WTC11 (cell line): ENCODE results near the gene ACVR2A. TPM values are rescaled to one million over a fixed set of nuclear protein-coding genes. Genes with fewer than 3 reads are reported as not detected.

Source experiments
- ATAC-seq: fragments of 200-7000 bp; cut with Tn5 transposase; 2 replicates; pipeline ENCODE4 v1.10.0; 2021; ENCODE audit warnings: mild to moderate bottlenecking, moderate library complexity
- CTCF ChIA-PET: fragments of 300-600 bp; sonication (Branson Sonifier 250); formaldehyde crosslinking; loops from one replicate; lab custom pipeline; 2021; ENCODE audit warnings: antibody characterized with exemption; lab: Charles Lee
- POLR2A ChIA-PET: fragments of 350-600 bp; sonication (Branson Sonifier 250); formaldehyde crosslinking; loops from one replicate; lab custom pipeline; 2021; ENCODE audit warnings: antibody characterized with exemption; lab: Charles Lee
- DNase-seq: peaks from one replicate; pipeline ENCODE4 v3.0.0; 2021; ENCODE audit warnings: low spot score
- H3K27ac Mint-ChIP-seq: 2 replicates; pipeline ENCODE4 v1.8.0; 2021; ENCODE audit warnings: mixed read lengths
- H3K27me3 Mint-ChIP-seq: 2 replicates; pipeline ENCODE4 v1.8.0; 2021; ENCODE audit warnings: low read depth, mild to moderate bottlenecking, moderate library complexity, mixed read lengths
- H3K36me3 Mint-ChIP-seq: 2 replicates; pipeline ENCODE4 v1.8.0; 2021; ENCODE audit warnings: mixed read lengths
- H3K4me1 Mint-ChIP-seq: 2 replicates; pipeline ENCODE4 v1.8.0; 2022; ENCODE audit warnings: mixed read lengths
- H3K4me3 Mint-ChIP-seq: 2 replicates; pipeline ENCODE4 v1.8.0; 2021; ENCODE audit warnings: mild to moderate bottlenecking, moderate library complexity, mixed read lengths
- H3K9me3 Mint-ChIP-seq: 2 replicates; pipeline ENCODE4 v1.8.0; 2021; ENCODE audit warnings: mixed read lengths
- ATF1 ChIP-seq: sonication (generic); formaldehyde crosslinking; IDR thresholded peaks from 2 replicates; pipeline ENCODE4 v1.8.1; 2023; ENCODE audit warnings: mild to moderate bottlenecking, moderate library complexity, missing genetic modification reagents
- ATF2 ChIP-seq: sonication (generic); formaldehyde crosslinking; IDR thresholded peaks from 2 replicates; pipeline ENCODE4 v1.8.1; 2022; ENCODE audit warnings: low read depth, missing genetic modification reagents, borderline replicate concordance
- EMX1 ChIP-seq: fragments of 250-450 bp; sonication (Bioruptor Pico); IDR thresholded peaks from 2 replicates; pipeline ENCODE4 v1.8.0; 2021; ENCODE audit warnings: mild to moderate bottlenecking
- ESRRA ChIP-seq: sonication (generic); formaldehyde crosslinking; IDR thresholded peaks from 2 replicates; pipeline ENCODE4 v1.8.1; 2022; ENCODE audit warnings: mild to moderate bottlenecking, missing genetic modification reagents, borderline replicate concordance
- ETV6 ChIP-seq: sonication (generic); formaldehyde crosslinking; IDR thresholded peaks from 2 replicates; pipeline ENCODE4 v1.8.1; 2022; ENCODE audit warnings: mild to moderate bottlenecking, missing genetic modification reagents
- GABPB1 ChIP-seq: sonication (generic); formaldehyde crosslinking; IDR thresholded peaks from 2 replicates; pipeline ENCODE4 v1.8.1; 2023; ENCODE audit warnings: mild to moderate bottlenecking, missing genetic modification reagents
- GRHL2 ChIP-seq: fragments of 250-450 bp; sonication (Bioruptor Pico); IDR thresholded peaks from 2 replicates; pipeline ENCODE4 v1.8.0; 2022; ENCODE audit warnings: mild to moderate bottlenecking, moderate library complexity; ENCODE audit not compliant: insufficient replicate concordance, severe bottlenecking
- GTF2I ChIP-seq: fragments of 250-450 bp; sonication (Bioruptor Pico); conservative IDR thresholded peaks from 2 replicates; pipeline ENCODE4 v1.4.0; 2021; ENCODE audit warnings: mild to moderate bottlenecking
- JUN ChIP-seq: sonication (generic); formaldehyde crosslinking; IDR thresholded peaks from 2 replicates; pipeline ENCODE4 v1.8.0; 2023; ENCODE audit warnings: mild to moderate bottlenecking, missing genetic modification reagents
- NFATC4 ChIP-seq: fragments of 250-450 bp; sonication (Bioruptor Pico); IDR thresholded peaks from 2 replicates; pipeline ENCODE4 v1.9.0; 2021; ENCODE audit warnings: mild to moderate bottlenecking
- NR3C1 ChIP-seq: sonication (generic); formaldehyde crosslinking; conservative IDR thresholded peaks from 2 replicates; pipeline ENCODE4 v1.8.1; 2023; ENCODE audit warnings: low read depth, mild to moderate bottlenecking, missing genetic modification reagents
- OVOL2 ChIP-seq: fragments of 250-450 bp; sonication (Bioruptor Pico); IDR thresholded peaks from 2 replicates; pipeline ENCODE4 v1.9.0; 2021; ENCODE audit warnings: mild to moderate bottlenecking, borderline replicate concordance
- SMAD4 ChIP-seq: sonication (generic); formaldehyde crosslinking; IDR thresholded peaks from 2 replicates; pipeline ENCODE4 v1.8.0; 2022; ENCODE audit warnings: mild to moderate bottlenecking, missing genetic modification reagents
- SP1 ChIP-seq: sonication (generic); formaldehyde crosslinking; conservative IDR thresholded peaks from 2 replicates; pipeline ENCODE4 v1.8.1; 2022; ENCODE audit warnings: missing genetic modification reagents
- STAT6 ChIP-seq: sonication (generic); formaldehyde crosslinking; conservative IDR thresholded peaks from 2 replicates; pipeline ENCODE4 v1.8.1; 2023; ENCODE audit warnings: mild to moderate bottlenecking, low read depth, missing genetic modification reagents, moderate library complexity
- TP53 ChIP-seq: sonication (generic); formaldehyde crosslinking; IDR thresholded peaks from 2 replicates; pipeline ENCODE4 v1.8.1; 2023; ENCODE audit warnings: mild to moderate bottlenecking, missing genetic modification reagents
- ZBTB21 ChIP-seq: sonication (generic); formaldehyde crosslinking; IDR thresholded peaks from 2 replicates; pipeline ENCODE4 v1.8.1; 2023; ENCODE audit warnings: mild to moderate bottlenecking, missing genetic modification reagents, borderline replicate concordance
- ZNF138 ChIP-seq: sonication (generic); formaldehyde crosslinking; conservative IDR thresholded peaks from 2 replicates; pipeline ENCODE4 v1.8.1; 2022; ENCODE audit warnings: mild to moderate bottlenecking, moderate library complexity, missing genetic modification reagents
- ZNF416 ChIP-seq: fragments of 250-450 bp; sonication (Bioruptor Pico); IDR thresholded peaks from 2 replicates; pipeline ENCODE4 v1.9.0; 2021; ENCODE audit warnings: mild to moderate bottlenecking, inconsistent platforms
- ZNF425 ChIP-seq: fragments of 250-450 bp; sonication (Bioruptor Pico); conservative IDR thresholded peaks from 2 replicates; pipeline ENCODE4 v1.9.0; 2021; ENCODE audit warnings: mild to moderate bottlenecking
- total RNA-seq: library from RNA; stranded (reverse); gene quantifications from 3 replicates; pipeline ENCODE4 v1.2.3, GENCODE V29; 2021
- TF ChIP-seq, protein P1 (sequence below): sonication (generic); formaldehyde crosslinking; IDR thresholded peaks from 2 replicates; pipeline ENCODE4 v1.8.1; 2023; ENCODE audit warnings: mild to moderate bottlenecking, missing genetic modification reagents, borderline replicate concordance
- TF ChIP-seq, protein P2 (sequence below): sonication (generic); formaldehyde crosslinking; conservative IDR thresholded peaks from 2 replicates; pipeline ENCODE4 v1.8.1; 2022; ENCODE audit warnings: mild to moderate bottlenecking, missing genetic modification reagents

Gene ACVR2A
- total RNA-seq, 1 experiment from 2014 or later: 11.7 TPM

DNA sequence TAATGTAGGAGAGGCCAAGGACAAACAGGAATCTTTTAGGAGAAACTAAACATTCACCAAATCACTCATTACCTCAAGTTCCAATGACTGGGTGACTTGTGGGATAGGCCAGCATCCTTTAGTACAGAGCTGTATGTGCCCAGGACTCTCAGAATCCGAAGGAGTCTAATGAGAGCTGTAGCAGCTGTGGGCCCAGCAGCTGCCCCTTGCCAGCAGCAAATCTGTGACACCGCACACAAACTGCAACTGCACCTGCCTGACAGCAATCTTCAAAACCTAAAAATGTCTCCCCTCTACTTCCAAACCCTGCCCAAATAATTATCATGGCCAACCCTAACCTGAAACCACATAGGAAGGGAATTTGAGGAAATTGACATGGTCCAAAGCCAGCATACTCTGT is 44.5 kb upstream of the ACVR2A start (continued):
- TF ChIP-seq, protein P1, sequence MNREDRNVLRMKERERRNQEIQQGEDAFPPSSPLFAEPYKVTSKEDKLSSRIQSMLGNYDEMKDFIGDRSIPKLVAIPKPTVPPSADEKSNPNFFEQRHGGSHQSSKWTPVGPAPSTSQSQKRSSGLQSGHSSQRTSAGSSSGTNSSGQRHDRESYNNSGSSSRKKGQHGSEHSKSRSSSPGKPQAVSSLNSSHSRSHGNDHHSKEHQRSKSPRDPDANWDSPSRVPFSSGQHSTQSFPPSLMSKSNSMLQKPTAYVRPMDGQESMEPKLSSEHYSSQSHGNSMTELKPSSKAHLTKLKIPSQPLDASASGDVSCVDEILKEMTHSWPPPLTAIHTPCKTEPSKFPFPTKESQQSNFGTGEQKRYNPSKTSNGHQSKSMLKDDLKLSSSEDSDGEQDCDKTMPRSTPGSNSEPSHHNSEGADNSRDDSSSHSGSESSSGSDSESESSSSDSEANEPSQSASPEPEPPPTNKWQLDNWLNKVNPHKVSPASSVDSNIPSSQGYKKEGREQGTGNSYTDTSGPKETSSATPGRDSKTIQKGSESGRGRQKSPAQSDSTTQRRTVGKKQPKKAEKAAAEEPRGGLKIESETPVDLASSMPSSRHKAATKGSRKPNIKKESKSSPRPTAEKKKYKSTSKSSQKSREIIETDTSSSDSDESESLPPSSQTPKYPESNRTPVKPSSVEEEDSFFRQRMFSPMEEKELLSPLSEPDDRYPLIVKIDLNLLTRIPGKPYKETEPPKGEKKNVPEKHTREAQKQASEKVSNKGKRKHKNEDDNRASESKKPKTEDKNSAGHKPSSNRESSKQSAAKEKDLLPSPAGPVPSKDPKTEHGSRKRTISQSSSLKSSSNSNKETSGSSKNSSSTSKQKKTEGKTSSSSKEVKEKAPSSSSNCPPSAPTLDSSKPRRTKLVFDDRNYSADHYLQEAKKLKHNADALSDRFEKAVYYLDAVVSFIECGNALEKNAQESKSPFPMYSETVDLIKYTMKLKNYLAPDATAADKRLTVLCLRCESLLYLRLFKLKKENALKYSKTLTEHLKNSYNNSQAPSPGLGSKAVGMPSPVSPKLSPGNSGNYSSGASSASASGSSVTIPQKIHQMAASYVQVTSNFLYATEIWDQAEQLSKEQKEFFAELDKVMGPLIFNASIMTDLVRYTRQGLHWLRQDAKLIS (CRISPR knock-in tag): no peak
- TF ChIP-seq OVOL2 (CRISPR knock-in tag) (no peak), ESRRA (CRISPR knock-in tag) (no peak), TP53 (CRISPR knock-in tag) (no peak), GRHL2 (CRISPR knock-in tag) (no peak), ZNF138 (no peak), ATF2 (CRISPR knock-in tag) (no peak)
- TF ChIP-seq, all 79 proteins: peak for 0

- CTCF ChIA-PET: no interaction called here
- TF ChIP-seq EMX1 (CRISPR knock-in tag): no peak
- TF ChIP-seq GTF2I: no peak
- no peak for TF ChIP-seq ESRRA (CRISPR knock-in tag)
- TF ChIP-seq SP1 (CRISPR knock-in tag): no peak
- no peak for TF ChIP-seq NR3C1 (CRISPR knock-in tag)
- no peak for TF ChIP-seq ATF1 (CRISPR knock-in tag)
- TF ChIP-seq JUN (CRISPR knock-in tag): no peak
- no peak for TF ChIP-seq ZBTB21
- TF ChIP-seq, protein P1 (CRISPR knock-in tag): no peak
- TF ChIP-seq ETV6 (CRISPR knock-in tag): no peak
- TF ChIP-seq, protein P2, sequence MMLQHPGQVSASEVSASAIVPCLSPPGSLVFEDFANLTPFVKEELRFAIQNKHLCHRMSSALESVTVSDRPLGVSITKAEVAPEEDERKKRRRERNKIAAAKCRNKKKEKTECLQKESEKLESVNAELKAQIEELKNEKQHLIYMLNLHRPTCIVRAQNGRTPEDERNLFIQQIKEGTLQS (CRISPR knock-in tag): no peak
- TF ChIP-seq STAT6 (CRISPR knock-in tag): no peak
- no peak for TF ChIP-seq NFATC4
- no peak for TF ChIP-seq OVOL2 (CRISPR knock-in tag)
- TF ChIP-seq SMAD4 (CRISPR knock-in tag): no peak
- no peak for TF ChIP-seq ZNF416 (CRISPR knock-in tag)
- no peak for TF ChIP-seq ZNF425 (CRISPR knock-in tag)
- TF ChIP-seq GABPB1 (CRISPR knock-in tag): no peak
- Mint-ChIP-seq H3K27ac (no peak overlapping the region), H3K9me3 (no peaks in the 10 kb centered on the region), H3K36me3 (no peaks in the 10 kb centered on the region), H3K4me3 (no peak overlapping the region), H3K4me1 (0 out of 2 replicates have a peak, but pooled peaks cover 5% of the 10 kb centered on the region), H3K27me3 (no peaks in the 10 kb centered on the region)
- DNase-seq (no peak), ATAC-seq (no peak)
- POLR2A ChIA-PET: no interaction called here
These were observed 38.0 kb upstream of the ACVR2A start for GRCh38 chr2:147806846-147807245.
